Neural cell (in vitro differentiated cells): ENCODE results near the gene ZCCHC2. TPM values are rescaled to one million over a fixed set of nuclear protein-coding genes. Genes with fewer than 3 reads are reported as not detected.

ENCODE experiments used
- H2AFZ ChIP-seq: fragments of 200-600, 300-800 bp; sonication (generic), shearing (Covaris generic); 2 replicates; pipeline ENCODE4 v1.6.0; 2014; ENCODE audit warnings: low read depth, mild to moderate bottlenecking, antibody characterized with exemption, low read length, moderate library complexity
- H3F3A ChIP-seq: fragments of 200-600 bp; shearing (Covaris generic); 2 replicates; pipeline ENCODE4 v1.6.1; 2016; ENCODE audit warnings: mild to moderate bottlenecking, moderate library complexity, mixed read lengths, antibody characterized with exemption, low read length; ENCODE audit not compliant: insufficient read depth, poor library complexity, severe bottlenecking
- H3K27ac ChIP-seq: fragments of 200-600, 300-800 bp; sonication (generic), shearing (Covaris generic); 2 replicates; pipeline ENCODE4 v1.5.1; 2014; ENCODE audit warnings: mild to moderate bottlenecking, low read length, moderate library complexity
- H3K27me3 ChIP-seq: fragments of 300-800, 200-600 bp; sonication (generic), shearing (Covaris generic); 2 replicates; pipeline ENCODE4 v1.6.0; 2014; ENCODE audit warnings: mild to moderate bottlenecking, low read depth, low read length, moderate library complexity; ENCODE audit not compliant: insufficient read depth
- H3K36me3 ChIP-seq: fragments of 300-800, 200-600 bp; sonication (generic), shearing (Covaris generic); 2 replicates; pipeline ENCODE4 v1.5.1; 2014; ENCODE audit warnings: mild to moderate bottlenecking, antibody characterized with exemption, low read length, moderate library complexity; ENCODE audit not compliant: insufficient read depth
- H3K4me2 ChIP-seq: fragments of 300-800, 200-600 bp; sonication (generic), shearing (Covaris generic); 2 replicates; pipeline ENCODE4 v1.6.0; 2014; ENCODE audit warnings: mild to moderate bottlenecking, low read length
- H3K4me3 ChIP-seq: fragments of 300-800, 200-600 bp; sonication (generic), shearing (Covaris generic); 2 replicates; pipeline ENCODE4 v1.5.1; 2014; ENCODE audit warnings: mild to moderate bottlenecking, low read length, moderate library complexity
- H3K79me2 ChIP-seq: fragments of 200-600 bp; shearing (Covaris generic); replicated peaks from 2 replicates; pipeline ENCODE4 v1.6.0; 2014; ENCODE audit warnings: mild to moderate bottlenecking, low read length, moderate library complexity; ENCODE audit not compliant: insufficient read depth
- H3K9ac ChIP-seq: fragments of 300-800, 200-600 bp; sonication (generic), shearing (Covaris generic); 2 replicates; pipeline ENCODE4 v1.6.1; 2016; ENCODE audit warnings: mild to moderate bottlenecking, low read length, mixed read lengths
- H3K9me2 ChIP-seq: fragments of 200-600 bp; shearing (Covaris generic); 2 replicates; pipeline ENCODE4 v1.6.1; 2016; ENCODE audit warnings: mild to moderate bottlenecking, low read length, mixed read lengths; ENCODE audit not compliant: insufficient read depth
- H3K9me3 ChIP-seq: fragments of 200-600, 300-800 bp; sonication (generic), shearing (Covaris generic); 2 replicates; pipeline ENCODE4 v1.6.1; 2016; ENCODE audit warnings: mild to moderate bottlenecking, mixed run types, low read length, moderate library complexity, mixed read lengths
- H4K20me1 ChIP-seq: fragments of 200-600 bp; shearing (Covaris generic); 2 replicates; pipeline ENCODE4 v1.6.1; 2016; ENCODE audit warnings: mild to moderate bottlenecking, mixed run types; ENCODE audit not compliant: insufficient read depth
- CTCF ChIP-seq: fragments of 450-650 bp; IDR thresholded peaks from 2 replicates; pipeline ENCODE4 v1.5.1; 2014; ENCODE audit warnings: antibody characterized with exemption, mild to moderate bottlenecking, moderate library complexity; ENCODE audit not compliant: poor library complexity, severe bottlenecking
- EP300 ChIP-seq: fragments of 450-650 bp; conservative IDR thresholded peaks from 2 replicates; pipeline ENCODE4 v1.6.1; 2014; ENCODE audit warnings: antibody characterized with exemption, mild to moderate bottlenecking, moderate library complexity; ENCODE audit not compliant: poor library complexity, severe bottlenecking
- EZH2 ChIP-seq: fragments of 200-600, 300-800 bp; shearing (Covaris generic), sonication (generic); IDR thresholded peaks from 2 replicates; pipeline ENCODE4 v1.6.1; 2014; ENCODE audit warnings: antibody characterized with exemption, low read length, borderline replicate concordance, mild to moderate bottlenecking; ENCODE audit not compliant: insufficient read depth, poor library complexity, severe bottlenecking
- MXI1 ChIP-seq: fragments of 450-650 bp; conservative IDR thresholded peaks from 2 replicates; pipeline ENCODE4 v1.6.1; 2014; ENCODE audit warnings: antibody characterized with exemption, mild to moderate bottlenecking; ENCODE audit not compliant: poor library complexity, severe bottlenecking
- POLR2AphosphoS5 ChIP-seq: IDR thresholded peaks from 2 replicates; pipeline ENCODE4 v1.6.1; 2012
- RAD21 ChIP-seq: fragments of 450-650 bp; conservative IDR thresholded peaks from 2 replicates; pipeline ENCODE4 v1.6.1; 2014; ENCODE audit warnings: antibody characterized with exemption, mild to moderate bottlenecking, moderate library complexity
- REST ChIP-seq: IDR thresholded peaks from 2 replicates; pipeline ENCODE4 v1.6.1; 2012; ENCODE audit warnings: borderline replicate concordance
- SMC3 ChIP-seq: fragments of 450-650 bp; conservative IDR thresholded peaks from 2 replicates; pipeline ENCODE4 v1.6.1; 2014; ENCODE audit warnings: antibody characterized with exemption, mild to moderate bottlenecking, moderate library complexity; ENCODE audit not compliant: poor library complexity
- TAF1 ChIP-seq: IDR thresholded peaks from 2 replicates; pipeline ENCODE4 v1.6.1; 2012; ENCODE audit warnings: low read depth
- polyA plus RNA-seq: library from polyadenylated mRNA; depleted of rRNA; stranded (reverse); fragments of >200 nt; gene quantifications from 2 replicates; pipeline ENCODE4 v1.2.3, GENCODE V29; 2014

Gene ZCCHC2
- polyA plus RNA-seq, 1 donor from 2014 or later, result 3.8 TPM

DNA sequence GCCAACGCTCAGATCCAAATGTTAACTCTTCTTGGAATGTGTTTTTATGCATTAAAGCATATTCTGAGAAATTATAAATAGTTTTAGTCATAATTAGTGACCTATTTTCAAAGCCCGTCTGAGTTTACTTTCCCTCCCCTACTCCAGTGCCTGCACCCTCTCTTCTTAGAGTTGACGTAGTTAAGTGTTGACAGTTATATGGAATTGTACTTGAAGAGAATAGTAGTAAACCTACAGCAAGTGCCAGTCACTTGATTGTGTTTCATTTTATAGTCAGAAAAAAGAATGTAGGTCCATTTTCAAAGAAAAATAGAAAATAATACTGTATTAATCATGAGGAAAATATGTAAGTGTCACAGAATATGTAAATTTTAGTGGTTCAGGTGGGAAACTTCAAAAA, 41.2 kb downstream of the ZCCHC2 start:
- Histone ChIP-seq H3K4me2 (no peak overlapping the region), H3K9me3 (no peaks in the 10 kb centered on the region), H3K4me3 (no peak overlapping the region), H3F3A (no peaks in the 10 kb centered on the region), H3K27me3 (no peaks in the 10 kb centered on the region), H3K9me2 (no peaks in the 10 kb centered on the region), H3K9ac (no peak overlapping the region), H2AFZ (no peak overlapping the region), H3K36me3 (no peaks in the 10 kb centered on the region), H3K79me2 (no peaks in the 10 kb centered on the region), H4K20me1 (no peaks in the 10 kb centered on the region), H3K27ac (no peak overlapping the region)
- no peak for TF ChIP-seq MXI1
- no peak for TF ChIP-seq CTCF
- TF ChIP-seq EP300, result no peak
- no peak for TF ChIP-seq RAD21
- TF ChIP-seq EZH2, result no peak
- TF ChIP-seq REST, result no peak
- TF ChIP-seq SMC3, result no peak
- no peak for TF ChIP-seq TAF1
- TF ChIP-seq POLR2AphosphoS5, result no peak

DNA sequence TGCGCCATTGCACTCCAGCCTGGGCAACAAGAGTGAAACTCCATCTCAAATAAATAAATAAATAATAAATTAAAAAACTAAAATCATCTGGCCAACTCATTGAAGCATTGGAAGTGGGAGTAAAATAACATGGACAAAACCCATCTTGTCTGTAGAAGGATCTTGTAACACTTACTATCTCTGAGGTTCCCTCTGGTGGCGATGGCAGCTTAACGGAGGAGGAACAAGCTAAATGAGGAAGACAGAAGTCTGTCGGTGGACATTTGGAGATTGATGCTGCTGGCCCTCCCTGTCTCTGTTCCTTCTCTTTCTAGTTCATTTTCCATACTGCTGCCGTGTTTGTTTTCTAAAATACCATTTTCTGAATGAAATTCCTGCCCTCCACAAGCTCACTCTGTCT, 43.4 kb downstream of the ZCCHC2 start:
- Histone ChIP-seq H3K79me2 (no peaks in the 10 kb centered on the region), H3K4me3 (no peak overlapping the region), H2AFZ (no peak overlapping the region), H3K27ac (no peak overlapping the region), H3K9me3 (no peaks in the 10 kb centered on the region), H3K9me2 (no peaks in the 10 kb centered on the region), H4K20me1 (no peaks in the 10 kb centered on the region), H3K36me3 (peaks cover 9% of the 10 kb centered on the region), H3K9ac (no peak overlapping the region), H3K27me3 (no peaks in the 10 kb centered on the region), H3K4me2 (no peak overlapping the region), H3F3A (no peaks in the 10 kb centered on the region)
- TF ChIP-seq MXI1 (no peak), EP300 (no peak), TAF1 (no peak), POLR2AphosphoS5 (no peak), SMC3 (no peak)

DNA sequence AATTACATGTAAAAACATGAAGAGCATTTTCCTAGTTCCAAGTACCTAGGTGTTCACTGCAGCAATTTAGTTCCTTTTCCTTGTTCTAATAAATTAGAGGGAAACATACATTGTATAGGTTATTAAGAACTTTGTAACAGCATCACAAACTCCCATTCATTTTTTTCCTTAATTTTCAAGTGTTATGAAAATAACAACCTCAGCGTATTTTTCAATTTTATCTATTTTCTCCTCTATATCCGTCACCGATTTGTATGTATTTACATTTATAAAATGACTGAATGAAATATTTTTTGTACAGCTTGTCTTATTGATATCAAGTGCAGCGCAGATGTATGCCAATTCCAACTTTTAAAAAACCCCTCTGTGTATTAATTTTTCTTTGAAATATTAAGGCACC, 44.0 kb downstream of the ZCCHC2 start:
- TF ChIP-seq TAF1 (no peak), CTCF (no peak), EP300 (no peak), POLR2AphosphoS5 (no peak), EZH2 (no peak), RAD21 (no peak), MXI1 (no peak), REST (no peak), SMC3 (no peak)
- H3F3A ChIP-seq, result no peaks in the 10 kb centered on the region

More for the DNA sequence above, 44.0 kb downstream of the ZCCHC2 start:
- Histone ChIP-seq H3K9me3 (no peaks in the 10 kb centered on the region), H3K9me2 (no peaks in the 10 kb centered on the region), H3K79me2 (no peaks in the 10 kb centered on the region), H3K4me3 (no peak overlapping the region), H3K9ac (no peak overlapping the region), H2AFZ (no peak overlapping the region), H4K20me1 (no peaks in the 10 kb centered on the region), H3K36me3 (peaks cover 14% of the 10 kb centered on the region), H3K27ac (no peak overlapping the region), H3K27me3 (no peaks in the 10 kb centered on the region), H3K4me2 (no peak overlapping the region)
